T-helper 1 cell treated with Interleukin-12 subunit alpha and Interleukin-12 subunit beta and Interleukin-4 antibody, amounts not matched to agents 30 μg/mL and 1 μg/mL, for 36 hours (primary cell): ENCODE measurements around the gene NBPF1.
"Not testable (repeated sequence)": the region's sequence is repeated elsewhere in the genome, so short reads cannot be mapped to it uniquely, and the experiment has no call there.

Source experiments
- H3K27ac Mint-ChIP-seq: one replicate; pipeline ENCODE4 v1.8.0; 2021; ENCODE audit warnings: mild to moderate bottlenecking, mixed read lengths
- H3K27me3 Mint-ChIP-seq: one replicate; pipeline ENCODE4 v1.8.0; 2021; ENCODE audit warnings: low read depth, mixed read lengths
- H3K36me3 Mint-ChIP-seq: one replicate; pipeline ENCODE4 v1.8.0; 2021; ENCODE audit warnings: low read depth, mixed read lengths
- H3K4me1 Mint-ChIP-seq: one replicate; pipeline ENCODE4 v1.8.0; 2021; ENCODE audit warnings: low read depth, mixed read lengths
- H3K4me3 Mint-ChIP-seq: one replicate; pipeline ENCODE4 v1.8.0; 2021; ENCODE audit warnings: mild to moderate bottlenecking, moderate library complexity, mixed read lengths
- H3K9me3 Mint-ChIP-seq: one replicate; pipeline ENCODE4 v1.8.0; 2021; ENCODE audit warnings: mixed read lengths

The NBPF1 gene

DNA sequence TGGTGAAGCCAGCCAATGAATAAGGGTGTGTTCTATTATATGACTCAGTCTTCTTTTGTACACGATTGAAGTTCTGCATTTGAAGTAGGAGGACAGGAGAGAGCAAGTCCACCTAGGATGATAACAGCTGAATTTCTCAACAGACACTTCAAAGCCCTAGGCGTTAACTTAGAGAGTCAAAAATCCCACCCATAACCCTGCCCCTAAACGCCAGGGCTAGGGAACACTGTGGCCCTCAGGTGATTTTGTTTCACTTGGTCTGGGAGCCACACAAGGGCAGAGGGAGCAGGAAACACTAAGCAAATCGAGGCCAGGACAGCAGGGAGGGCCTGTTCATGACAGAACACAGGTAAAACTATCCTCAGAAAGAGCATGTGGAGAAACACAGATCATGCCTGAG is 52.3 kb downstream of the NBPF1 start:
- not testable (repeated sequence) for H3K4me3 Mint-ChIP-seq, H3K36me3 Mint-ChIP-seq, H3K27ac Mint-ChIP-seq, H3K9me3 Mint-ChIP-seq, H3K27me3 Mint-ChIP-seq, H3K4me1 Mint-ChIP-seq

DNA sequence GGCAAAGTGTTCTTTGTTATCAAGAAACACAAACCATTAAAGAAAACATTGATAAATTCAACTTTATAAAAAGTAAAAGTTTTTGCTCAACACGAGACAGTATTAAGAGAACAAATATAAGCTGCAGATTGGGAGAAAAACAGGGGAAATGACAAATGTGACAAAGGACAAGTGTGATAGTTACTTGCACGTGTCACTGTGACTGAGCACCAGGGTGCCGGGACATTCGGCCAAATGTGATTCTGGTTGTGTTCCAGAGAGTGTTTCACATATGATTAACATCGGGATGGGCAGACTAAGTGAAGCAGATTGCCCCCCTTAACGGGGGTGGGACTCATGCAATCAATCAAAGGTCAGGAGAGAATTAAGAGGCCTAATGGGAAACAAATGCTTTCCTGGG is 52.9 kb downstream of the NBPF1 start:
- not testable (repeated sequence) for H3K27ac Mint-ChIP-seq, H3K4me3 Mint-ChIP-seq, H3K36me3 Mint-ChIP-seq, H3K4me1 Mint-ChIP-seq, H3K27me3 Mint-ChIP-seq, H3K9me3 Mint-ChIP-seq

DNA sequence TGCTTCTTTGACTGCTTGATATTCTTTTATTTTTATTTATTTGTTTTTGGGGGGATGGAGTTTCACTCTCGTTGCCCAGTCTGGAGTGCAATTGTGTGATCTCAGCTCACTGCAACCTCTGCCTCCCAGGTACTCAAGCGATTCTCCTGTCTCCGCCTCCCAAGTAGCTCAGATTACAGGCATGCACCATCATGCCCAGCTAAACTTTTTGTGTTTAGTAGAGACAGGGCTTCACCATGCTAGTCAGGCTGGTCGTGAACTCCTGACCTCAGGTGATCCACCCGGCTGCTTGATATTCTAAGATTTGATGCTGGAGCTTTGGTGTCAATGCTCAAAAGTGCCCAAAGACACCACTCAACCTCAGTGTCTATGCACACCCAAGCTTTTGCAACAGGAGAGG is 53.7 kb downstream of the NBPF1 start:
- H3K9me3 Mint-ChIP-seq, H3K27ac Mint-ChIP-seq, H3K36me3 Mint-ChIP-seq, H3K27me3 Mint-ChIP-seq, H3K4me1 Mint-ChIP-seq, H3K4me3 Mint-ChIP-seq: not testable (repeated sequence)

DNA sequence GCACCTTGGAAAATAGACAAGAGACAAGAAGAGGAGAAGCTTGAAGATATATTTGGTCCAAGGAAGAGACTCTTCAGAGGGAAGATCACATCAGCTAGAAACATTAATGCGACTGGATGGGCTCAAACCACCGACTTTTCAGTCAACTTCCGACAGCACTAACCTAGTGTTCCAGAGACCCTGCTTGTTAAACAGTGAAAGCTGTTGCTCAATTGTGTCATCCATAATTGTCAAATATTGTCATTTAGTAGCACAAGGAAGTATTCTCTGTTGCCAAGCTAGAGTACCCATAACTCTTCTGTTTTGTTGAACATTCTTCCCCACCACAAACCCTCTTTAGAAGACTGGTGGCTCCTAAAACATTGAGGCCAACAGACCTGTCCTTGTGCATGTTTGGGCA is 56.3 kb downstream of the NBPF1 start:
- H3K4me1 Mint-ChIP-seq, H3K4me3 Mint-ChIP-seq, H3K27ac Mint-ChIP-seq, H3K9me3 Mint-ChIP-seq, H3K27me3 Mint-ChIP-seq, H3K36me3 Mint-ChIP-seq: not testable (repeated sequence)

DNA sequence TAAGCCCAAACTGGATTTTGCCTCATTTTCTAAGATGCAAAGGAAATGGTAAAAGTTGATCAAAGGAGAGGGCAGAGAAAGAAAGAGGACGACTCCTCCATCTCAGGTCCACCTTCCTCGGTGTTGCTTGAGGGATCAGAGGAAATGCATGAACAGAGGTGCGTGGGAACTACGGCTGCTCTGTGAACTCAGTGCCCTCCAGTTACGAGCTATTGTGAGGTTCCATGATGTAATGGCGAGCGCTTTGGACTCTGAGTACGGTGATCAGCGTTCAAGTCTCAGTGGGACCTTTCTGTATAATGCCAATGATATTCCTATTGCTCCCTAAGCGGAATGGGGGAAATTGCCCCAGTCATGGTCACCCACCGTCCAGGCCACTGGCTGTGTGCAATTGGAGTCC is 60.1 kb downstream of the NBPF1 start:
- H3K4me1 Mint-ChIP-seq, H3K9me3 Mint-ChIP-seq, H3K27me3 Mint-ChIP-seq, H3K27ac Mint-ChIP-seq, H3K4me3 Mint-ChIP-seq, H3K36me3 Mint-ChIP-seq: not testable (repeated sequence)

DNA sequence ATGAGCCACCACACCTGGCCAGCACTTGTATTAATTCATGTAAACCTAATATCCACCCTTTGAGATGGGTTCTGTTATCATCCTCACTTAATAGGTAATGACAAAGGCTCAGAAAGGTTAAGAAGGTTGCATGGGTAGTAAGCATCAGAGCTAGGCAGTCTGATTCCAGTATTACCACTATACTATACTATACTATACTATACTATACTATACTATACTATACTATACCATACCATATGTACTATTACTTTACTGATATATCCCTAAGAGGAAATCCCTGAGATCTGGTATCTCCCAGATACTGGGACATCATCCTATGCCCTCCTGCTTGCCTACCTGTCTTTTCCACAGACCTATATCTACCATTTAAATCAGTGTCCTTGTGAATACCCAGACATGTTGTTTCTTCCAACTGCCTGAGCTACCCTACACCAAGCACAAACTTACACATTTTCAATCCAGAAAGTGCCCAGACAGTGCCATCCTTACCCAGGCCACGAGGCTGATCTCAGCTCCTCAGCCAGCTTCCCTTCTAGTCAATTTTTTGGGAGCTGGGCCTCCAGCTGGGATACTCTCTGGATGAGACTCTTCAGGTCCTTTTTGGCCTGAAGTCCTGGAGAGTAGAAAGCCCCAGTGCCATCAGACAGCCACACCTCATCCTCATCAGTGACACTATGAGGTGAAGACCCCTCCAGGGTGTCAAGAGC is 63.0 kb downstream of the NBPF1 start:
- not testable (repeated sequence) for H3K27ac Mint-ChIP-seq, H3K4me3 Mint-ChIP-seq, H3K9me3 Mint-ChIP-seq, H3K36me3 Mint-ChIP-seq, H3K4me1 Mint-ChIP-seq, H3K27me3 Mint-ChIP-seq

DNA sequence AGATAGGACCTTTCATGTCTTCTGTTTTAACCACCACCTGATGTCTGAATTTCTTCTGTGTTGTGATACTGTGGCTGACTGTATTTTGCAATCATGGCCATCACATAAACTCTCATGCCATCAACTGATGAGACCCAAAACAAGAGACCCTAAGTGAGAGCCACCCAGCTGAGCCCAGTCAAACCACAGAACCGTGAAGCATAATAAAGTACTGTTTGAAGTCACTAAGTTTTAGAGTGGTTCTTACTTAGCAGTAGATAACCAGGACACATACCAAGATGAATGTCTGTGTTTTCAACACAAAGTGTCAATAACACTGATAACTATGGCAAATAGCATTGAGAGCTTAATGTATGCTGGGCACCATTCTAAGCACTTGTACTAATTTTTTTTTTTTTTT is 63.8 kb downstream of the NBPF1 start:
- H3K36me3 Mint-ChIP-seq, result not testable (repeated sequence)

DNA sequence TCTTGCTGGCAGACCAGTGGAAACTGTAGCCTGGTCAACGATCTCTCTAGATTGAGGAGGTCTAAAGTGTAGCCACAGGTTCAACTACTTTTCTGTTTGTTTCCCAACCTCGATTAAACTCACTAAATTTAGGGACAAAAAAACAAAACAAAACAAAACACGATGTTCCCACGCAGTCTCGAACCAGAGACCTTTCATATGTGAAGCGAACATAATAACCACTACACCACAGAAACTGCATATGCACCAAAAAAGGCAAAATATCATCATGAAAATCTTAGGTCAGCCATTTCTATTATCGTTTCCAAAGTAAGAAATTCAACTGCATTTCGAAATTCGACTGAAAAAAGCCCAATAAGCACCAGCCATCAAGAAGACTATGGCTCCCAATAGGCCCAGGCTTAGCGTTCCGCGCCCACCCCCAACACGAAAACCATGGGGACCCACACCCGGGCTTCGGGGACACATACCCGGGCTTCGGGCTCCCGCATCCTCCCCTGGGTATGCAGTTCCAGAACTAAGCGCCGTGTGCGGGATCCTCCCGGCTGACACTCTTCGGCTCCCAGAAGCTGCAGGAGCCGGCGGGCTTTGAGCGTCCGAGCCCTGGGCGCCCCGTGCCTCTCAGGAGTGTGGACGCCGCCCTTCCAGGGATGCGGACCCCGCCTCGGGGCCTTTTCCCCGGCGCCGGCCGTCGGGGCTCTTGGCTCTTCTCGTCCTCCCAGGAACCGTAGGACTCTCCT is 65.7 kb downstream of the NBPF1 start:
- not testable (repeated sequence) for H3K4me3 Mint-ChIP-seq, H3K9me3 Mint-ChIP-seq, H3K36me3 Mint-ChIP-seq, H3K27ac Mint-ChIP-seq, H3K4me1 Mint-ChIP-seq
- H3K27me3 Mint-ChIP-seq, result peaks cover 15% of the 10 kb centered on the region

More for the DNA sequence above, 63.8 kb downstream of the NBPF1 start:
- not testable (repeated sequence) for H3K27ac Mint-ChIP-seq, H3K4me3 Mint-ChIP-seq, H3K4me1 Mint-ChIP-seq, H3K9me3 Mint-ChIP-seq
- peaks cover 14% of the 10 kb centered on the region for H3K27me3 Mint-ChIP-seq

DNA sequence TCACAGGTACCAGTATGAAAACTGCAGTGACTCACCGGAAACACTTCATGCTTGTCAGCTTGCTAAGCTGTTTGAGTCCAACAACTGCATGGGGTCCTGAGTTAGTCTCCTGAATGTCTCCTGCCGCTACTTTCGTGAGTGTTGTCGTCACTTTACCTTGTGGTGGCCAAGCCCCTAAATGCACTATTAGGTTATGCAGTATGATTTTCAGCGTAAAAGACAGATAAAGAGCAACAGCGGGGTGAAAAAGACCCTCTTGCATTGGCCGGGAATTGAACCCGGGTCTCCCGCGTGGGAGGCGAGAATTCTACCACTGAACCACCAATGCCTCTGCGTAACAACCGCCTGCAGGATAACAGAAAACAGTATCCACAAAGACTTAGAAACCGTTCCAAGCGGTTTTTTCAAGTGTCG is 67.7 kb downstream of the NBPF1 start:
- not testable (repeated sequence) for H3K4me1 Mint-ChIP-seq, H3K9me3 Mint-ChIP-seq, H3K4me3 Mint-ChIP-seq, H3K27ac Mint-ChIP-seq, H3K36me3 Mint-ChIP-seq
- peaks cover 24% of the 10 kb centered on the region for H3K27me3 Mint-ChIP-seq

DNA sequence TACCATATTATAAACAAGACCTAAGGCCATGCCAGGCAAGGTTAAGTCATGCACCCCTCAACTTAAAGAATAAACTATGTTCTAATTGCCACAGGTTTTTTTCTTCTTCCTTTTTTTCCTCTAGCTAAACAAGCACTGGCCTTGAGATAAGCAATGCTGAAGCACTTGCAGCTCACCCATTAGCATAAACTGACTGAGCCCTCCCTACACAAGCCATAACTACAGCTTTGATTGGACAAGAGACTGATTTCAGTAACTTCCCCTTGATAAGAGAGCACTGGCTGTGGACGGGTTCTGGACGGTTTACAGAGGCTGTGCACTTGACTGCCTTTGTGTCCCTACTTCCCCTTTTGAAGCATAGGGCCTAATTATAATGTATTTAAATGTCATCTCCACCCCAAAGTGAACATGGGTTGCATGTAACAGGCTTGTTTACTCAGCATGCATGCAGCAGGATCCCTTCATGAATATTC is 72.9 kb downstream of the NBPF1 start:
- H3K27me3 Mint-ChIP-seq, result peaks cover 28% of the 10 kb centered on the region
- not testable (repeated sequence) for H3K9me3 Mint-ChIP-seq, H3K36me3 Mint-ChIP-seq, H3K4me3 Mint-ChIP-seq, H3K4me1 Mint-ChIP-seq, H3K27ac Mint-ChIP-seq

DNA sequence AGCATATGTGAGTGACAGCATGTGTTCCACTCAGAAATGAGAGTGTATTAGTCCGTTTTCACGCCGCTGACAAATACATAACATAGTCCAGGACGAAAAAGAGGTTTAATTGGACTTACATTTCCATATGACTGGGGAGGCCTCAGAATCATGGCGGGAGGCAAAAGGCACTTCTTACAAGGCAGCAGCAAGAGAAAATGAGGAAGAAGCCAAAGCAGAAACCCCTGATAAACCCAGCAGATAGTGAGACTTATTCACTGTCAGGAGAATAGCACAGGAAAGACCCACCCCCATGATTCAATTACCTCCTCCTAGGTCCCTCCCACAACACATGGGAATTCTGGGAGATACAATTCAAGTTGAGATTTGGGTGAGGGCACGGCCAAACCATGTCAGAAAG is 75.8 kb downstream of the NBPF1 start:
- H3K9me3 Mint-ChIP-seq, H3K36me3 Mint-ChIP-seq, H3K27ac Mint-ChIP-seq, H3K4me1 Mint-ChIP-seq, H3K4me3 Mint-ChIP-seq: not testable (repeated sequence)
- H3K27me3 Mint-ChIP-seq, result peaks cover 38% of the 10 kb centered on the region

DNA sequence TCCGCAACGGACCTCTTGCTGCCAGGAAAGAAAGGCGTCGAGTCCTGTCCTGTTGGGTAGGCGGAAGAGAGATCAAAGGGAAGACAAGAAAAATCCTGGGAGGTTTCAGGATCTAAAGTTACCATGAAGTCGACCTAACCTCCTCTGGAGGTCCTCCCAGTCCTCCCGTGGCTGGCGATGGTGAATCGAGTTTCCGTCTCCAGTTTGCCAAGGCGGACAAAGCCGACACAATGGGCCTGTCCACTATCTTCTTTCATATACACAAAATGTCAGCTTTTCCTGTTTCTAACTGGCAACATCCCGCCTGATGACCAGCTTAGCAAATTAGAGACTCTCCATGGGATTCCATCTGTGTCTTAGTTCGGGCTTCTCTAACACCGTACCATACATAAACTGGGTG is 76.6 kb downstream of the NBPF1 start:
- H3K27me3 Mint-ChIP-seq, result peaks cover 43% of the 10 kb centered on the region
- not testable (repeated sequence) for H3K4me1 Mint-ChIP-seq, H3K27ac Mint-ChIP-seq, H3K36me3 Mint-ChIP-seq, H3K9me3 Mint-ChIP-seq, H3K4me3 Mint-ChIP-seq

DNA sequence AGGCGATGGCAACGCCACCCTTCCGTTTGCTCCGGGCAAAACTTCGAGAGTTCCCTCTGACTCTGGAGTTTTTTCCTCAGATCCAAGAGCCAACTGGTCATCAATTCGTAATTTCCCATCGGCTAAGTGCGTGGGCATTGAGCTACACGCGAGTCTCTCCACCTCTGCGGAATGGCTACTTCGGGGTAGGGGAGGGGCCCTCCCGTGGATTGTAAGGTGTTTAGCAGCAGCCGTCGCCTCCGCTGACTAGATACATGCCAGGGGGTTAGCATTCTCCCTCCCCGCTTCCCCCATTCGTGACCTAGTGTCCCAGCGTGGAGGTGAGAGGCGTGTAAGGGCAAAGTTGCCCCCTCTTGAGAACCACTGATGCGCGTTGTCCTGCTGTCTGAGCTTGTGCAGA is 77.5 kb downstream of the NBPF1 start:
- H3K27me3 Mint-ChIP-seq, result peaks cover 42% of the 10 kb centered on the region
- H3K36me3 Mint-ChIP-seq, H3K9me3 Mint-ChIP-seq, H3K4me3 Mint-ChIP-seq, H3K27ac Mint-ChIP-seq, H3K4me1 Mint-ChIP-seq: not testable (repeated sequence)

DNA sequence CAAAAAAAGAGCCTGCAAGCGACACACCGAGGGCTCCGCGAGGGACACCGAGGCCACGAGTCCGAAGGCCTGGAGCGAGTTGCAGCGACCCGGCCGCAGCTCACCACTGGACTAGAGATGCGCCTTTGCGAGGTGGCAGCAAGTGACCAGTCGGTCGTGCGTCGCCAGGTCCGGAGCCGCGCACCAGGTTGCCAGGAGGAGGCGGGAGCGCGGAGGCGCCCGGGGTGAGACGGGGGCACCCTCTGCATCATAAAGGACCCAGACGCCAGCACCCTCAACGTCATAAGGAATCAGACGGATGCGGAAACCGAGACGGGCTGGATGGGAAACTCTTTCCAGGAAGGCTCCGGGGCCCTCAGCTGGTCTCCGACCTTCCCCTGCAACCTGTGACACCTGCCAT is 77.9 kb downstream of the NBPF1 start:
- H3K27ac Mint-ChIP-seq, result not testable (repeated sequence)

DNA sequence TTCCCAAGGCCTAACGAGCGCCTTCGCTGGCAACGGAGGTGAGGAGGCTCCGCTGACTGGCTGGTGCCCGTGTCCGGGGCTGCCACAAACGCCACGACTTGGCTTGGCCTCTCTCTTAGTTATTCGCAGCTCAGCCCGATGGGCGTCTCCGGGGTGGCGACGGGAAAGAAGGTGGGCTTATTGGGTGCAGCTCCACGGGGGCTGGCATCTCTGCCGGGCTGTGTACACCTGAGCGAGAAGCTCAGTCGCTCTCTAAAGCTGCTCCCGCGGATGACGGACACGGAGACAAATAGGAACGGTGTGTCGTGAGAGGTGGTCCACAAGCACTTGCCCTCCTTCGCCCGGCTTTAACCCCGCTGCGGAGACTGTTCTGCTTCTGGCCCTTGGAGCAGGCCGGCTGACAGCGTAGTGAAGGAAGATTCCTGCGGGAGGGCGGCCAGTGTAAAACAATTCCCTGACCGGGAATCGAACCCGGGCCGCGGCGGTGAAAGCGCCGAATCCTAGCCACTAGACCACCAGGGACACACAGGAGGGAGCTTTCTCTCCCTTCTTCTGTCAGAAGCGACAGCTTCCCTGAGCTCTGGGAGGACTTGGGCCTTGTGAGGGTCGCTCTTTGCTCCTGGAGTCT is 78.4 kb downstream of the NBPF1 start:
- H3K4me3 Mint-ChIP-seq, result peak overlapping the region; percentile 28
- H3K36me3 Mint-ChIP-seq, H3K9me3 Mint-ChIP-seq, H3K27ac Mint-ChIP-seq, H3K4me1 Mint-ChIP-seq: not testable (repeated sequence)
- H3K27me3 Mint-ChIP-seq, result peaks cover 46% of the 10 kb centered on the region

More for the DNA sequence above, 77.9 kb downstream of the NBPF1 start:
- H3K27me3 Mint-ChIP-seq, result peaks cover 44% of the 10 kb centered on the region
- not testable (repeated sequence) for H3K9me3 Mint-ChIP-seq, H3K4me3 Mint-ChIP-seq, H3K4me1 Mint-ChIP-seq, H3K36me3 Mint-ChIP-seq
